ENCODE data around the gene DERA.

DERA gene

GRCh38 chr12:16076557-16076956 is 165.4 kb downstream of the DERA start:
- DNase-seq (ENCODE audit: low read depth): no peak

- no peak for DNase-seq (ENCODE audit: low read depth)
Measured at GRCh38 chr12:16076970-16077522, 165.9 kb downstream of the DERA start.

- DNase-seq (ENCODE audit: low read depth): no peak
Measured at GRCh38 chr12:16086462-16086861, 175.3 kb downstream of the DERA start.

- no peak for DNase-seq (ENCODE audit: low read depth)
Measured at GRCh38 chr12:16086942-16087341, 175.8 kb downstream of the DERA start.
